MCF 10A (cell line): ENCODE measurements around the gene BNIP1. TPM values are rescaled to one million over a fixed set of nuclear protein-coding genes. Genes with fewer than 3 reads are reported as not detected.

Source experiments
- BruUV-seq: library from RNA; stranded (reverse); fragments of 400-500 nt; replicated peaks from 2 replicates; lab custom pipeline; 2021; lab: Mats Ljungman, UMichigan
- CTCF ChIA-PET: fragments of 300-600 bp; sonication (Branson Sonifier 250); formaldehyde crosslinking; extraction: SDS; loops from one replicate; lab custom pipeline; 2021; ENCODE audit warnings: antibody characterized with exemption, inconsistent platforms; lab: Yijun Ruan, JAX
- POLR2A ChIA-PET: fragments of 300-600, 350-650 bp; sonication (Branson Sonifier 250); formaldehyde crosslinking; extraction: SDS; loops from one replicate; lab custom pipeline; 2020; ENCODE audit warnings: antibody characterized with exemption, inconsistent platforms; lab: Yijun Ruan, JAX
- DNase-seq: peaks from one replicate; pipeline ENCODE4 v3.0.0-alpha.2; 2018; ENCODE audit not compliant: unreplicated experiment
- H3K27ac Mint-ChIP-seq: one replicate; pipeline ENCODE4 v1.8.0; 2022; ENCODE audit warnings: mild to moderate bottlenecking, low read depth, mixed read lengths; ENCODE audit not compliant: unreplicated experiment
- H3K27me3 Mint-ChIP-seq: one replicate; pipeline ENCODE4 v1.8.0; 2022; ENCODE audit warnings: mixed read lengths; ENCODE audit not compliant: insufficient read depth, unreplicated experiment
- H3K36me3 Mint-ChIP-seq: one replicate; pipeline ENCODE4 v1.8.0; 2022; ENCODE audit warnings: mild to moderate bottlenecking, moderate library complexity, mixed read lengths; ENCODE audit not compliant: insufficient read depth, unreplicated experiment
- H3K4me1 Mint-ChIP-seq: one replicate; pipeline ENCODE4 v1.8.0; 2022; ENCODE audit warnings: mixed read lengths; ENCODE audit not compliant: insufficient read depth, unreplicated experiment
- H3K4me3 Mint-ChIP-seq: one replicate; pipeline ENCODE4 v1.8.0; 2022; ENCODE audit warnings: mild to moderate bottlenecking, moderate library complexity, mixed read lengths; ENCODE audit not compliant: unreplicated experiment
- H3K9me3 Mint-ChIP-seq: one replicate; pipeline ENCODE4 v1.8.0; 2022; ENCODE audit warnings: mixed read lengths; ENCODE audit not compliant: unreplicated experiment
- intact Hi-C: fragments of 100-400 bp; cut with micrococcal nuclease; formaldehyde crosslinking; loops from 2 replicates; pipeline ENCODE4 v1.14.1; 2022
- total RNA-seq: library from RNA; stranded (reverse); gene quantifications from 2 replicates; pipeline ENCODE4 v1.2.3, GENCODE V29; 2022
- TF ChIP-seq, protein P1 (sequence below): fragments of 200-600 bp; IDR thresholded peaks from one replicate; pipeline ENCODE4 v1.8.0; 2022; ENCODE audit warnings: antibody characterized with exemption, mild to moderate bottlenecking; ENCODE audit not compliant: unreplicated experiment

BNIP1 gene
- total RNA-seq, 1 experiment from 2014 or later = 35.1 TPM

GRCh38 chr5:173101245-173101644 lies 43.1 kb upstream of the BNIP1 start:
- Mint-ChIP-seq H3K27ac (no peak overlapping the region), H3K4me3 (no peak overlapping the region), H3K27me3 (no peaks in the 10 kb centered on the region), H3K36me3 (peaks cover 24% of the 10 kb centered on the region), H3K9me3 (peaks cover 9% of the 10 kb centered on the region), H3K4me1 (peaks cover 4% of the 10 kb centered on the region)
- DNase-seq = no peak
- CTCF ChIA-PET = interaction anchor here (0.8 kb wide), 1 partner anchor 170 kb away, joined by 3 read pairs; no protein-coding TSS in a partner anchor
- POLR2A ChIA-PET = interaction anchor here (0.6 to 1.6 kb wide), 2 partner anchors 9 to 44 kb away, joined by 3 to 5 read pairs; no protein-coding TSS in a partner anchor
- TF ChIP-seq, protein P1, sequence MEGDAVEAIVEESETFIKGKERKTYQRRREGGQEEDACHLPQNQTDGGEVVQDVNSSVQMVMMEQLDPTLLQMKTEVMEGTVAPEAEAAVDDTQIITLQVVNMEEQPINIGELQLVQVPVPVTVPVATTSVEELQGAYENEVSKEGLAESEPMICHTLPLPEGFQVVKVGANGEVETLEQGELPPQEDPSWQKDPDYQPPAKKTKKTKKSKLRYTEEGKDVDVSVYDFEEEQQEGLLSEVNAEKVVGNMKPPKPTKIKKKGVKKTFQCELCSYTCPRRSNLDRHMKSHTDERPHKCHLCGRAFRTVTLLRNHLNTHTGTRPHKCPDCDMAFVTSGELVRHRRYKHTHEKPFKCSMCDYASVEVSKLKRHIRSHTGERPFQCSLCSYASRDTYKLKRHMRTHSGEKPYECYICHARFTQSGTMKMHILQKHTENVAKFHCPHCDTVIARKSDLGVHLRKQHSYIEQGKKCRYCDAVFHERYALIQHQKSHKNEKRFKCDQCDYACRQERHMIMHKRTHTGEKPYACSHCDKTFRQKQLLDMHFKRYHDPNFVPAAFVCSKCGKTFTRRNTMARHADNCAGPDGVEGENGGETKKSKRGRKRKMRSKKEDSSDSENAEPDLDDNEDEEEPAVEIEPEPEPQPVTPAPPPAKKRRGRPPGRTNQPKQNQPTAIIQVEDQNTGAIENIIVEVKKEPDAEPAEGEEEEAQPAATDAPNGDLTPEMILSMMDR = no peak
- intact Hi-C loops = no loop called here
- BruUV-seq = no TSS peak

GRCh38 chr5:173103411-173103810 lies 40.9 kb upstream of the BNIP1 start:
- no TSS peak for BruUV-seq
- DNase-seq = no peak
- ChIA-PET POLR2A (interaction anchor here (1.2 kb wide), 1 partner anchor 46 kb away, joined by 7 read pairs; no protein-coding TSS in a partner anchor), CTCF (interaction anchor here (0.6 to 1.1 kb wide), 2 partner anchors 15 to 1060 kb away, joined by 3 to 5 read pairs; no protein-coding TSS in a partner anchor)
- intact Hi-C loops = no loop called here
- no peaks in the 10 kb centered on the region for H3K27me3 Mint-ChIP-seq
- peaks cover 25% of the 10 kb centered on the region for H3K36me3 Mint-ChIP-seq
- TF ChIP-seq, protein P1 = no peak
- no peak overlapping the region for H3K27ac Mint-ChIP-seq
- H3K4me3 Mint-ChIP-seq = no peak overlapping the region
- no peaks in the 10 kb centered on the region for H3K4me1 Mint-ChIP-seq
- peaks cover 9% of the 10 kb centered on the region for H3K9me3 Mint-ChIP-seq

GRCh38 chr5:173108914-173109313 lies 35.4 kb upstream of the BNIP1 start:
- ChIA-PET CTCF (interaction anchor here (0.6 kb wide), 1 partner anchor 64 kb away, joined by 4 read pairs; no protein-coding TSS in a partner anchor), POLR2A (interaction anchor here (2.1 kb wide), 1 partner anchor 32 kb away, joined by 6 read pairs; no protein-coding TSS in a partner anchor)
- Mint-ChIP-seq H3K36me3 (peaks cover 51% of the 10 kb centered on the region), H3K4me3 (no peak overlapping the region), H3K27ac (no peak overlapping the region), H3K9me3 (no peaks in the 10 kb centered on the region), H3K27me3 (no peaks in the 10 kb centered on the region), H3K4me1 (no peaks in the 10 kb centered on the region)
- intact Hi-C loops = no loop called here
- TF ChIP-seq, protein P1 = no peak
- BruUV-seq = no TSS peak
- no peak for DNase-seq

DNA sequence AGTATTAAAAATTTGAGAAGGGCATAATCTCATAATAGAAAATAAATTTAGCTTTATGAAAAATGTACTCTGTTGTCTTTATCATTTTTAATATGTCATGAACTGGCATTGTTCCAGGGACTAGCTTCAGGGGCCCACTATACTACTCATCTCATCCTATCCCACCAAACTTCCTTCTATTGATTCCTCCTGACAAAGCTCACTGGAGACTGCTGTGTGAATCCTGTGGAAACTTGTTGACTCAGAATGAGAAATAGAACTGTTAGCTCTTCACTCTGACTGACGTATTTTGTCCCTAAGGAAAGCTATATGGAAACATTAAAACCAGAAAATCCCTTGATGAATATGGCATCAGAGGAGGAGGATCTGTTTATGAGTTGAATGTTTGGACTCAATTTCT lies 29.8 kb upstream of the BNIP1 start:
- Mint-ChIP-seq H3K4me3 (no peak overlapping the region), H3K4me1 (no peaks in the 10 kb centered on the region), H3K27ac (no peak overlapping the region), H3K9me3 (no peaks in the 10 kb centered on the region), H3K27me3 (no peaks in the 10 kb centered on the region), H3K36me3 (peaks cover 76% of the 10 kb centered on the region)
- ChIA-PET CTCF (interaction anchor here (0.5 to 1.3 kb wide), 3 partner anchors 30 to 340 kb away, joined by 3 read pairs; partner anchors contain the start of gene BNIP1), POLR2A (interaction anchor here (0.7 to 1.2 kb wide), 3 partner anchors 21 to 131 kb away, joined by 3 read pairs; partner anchors contain the start of gene ATP6V0E1)
- DNase-seq = no peak
- intact Hi-C loops = no loop called here
- TF ChIP-seq, protein P1 = no peak
- BruUV-seq = no TSS peak
